Esophagus muscularis mucosa (tissue), 4 donors: ENCODE measurements around the gene DAAM2. TPM values are rescaled to one million over a fixed set of nuclear protein-coding genes. Genes with fewer than 3 reads are reported as not detected.
A peak's percentile ranks its signal among the peaks of the same experiment; 100 is the strongest.

Experiments
- DNase-seq: peaks from one replicate; pipeline ENCODE4 v3.0.0-alpha.2; 2017; ENCODE audit errors: extremely low spot score
- H3K27ac ChIP-seq, 4 donors: fragments of 200-600 bp; sonication (generic); replicated peaks in 1 of 4; 1 replicate in 3 of 4; 2 replicates in 1 of 4; pipeline ENCODE4 v1.5.1; 2016 to 2019; ENCODE audit warnings: mild to moderate bottlenecking in 1 of 4
- H3K27me3 ChIP-seq, 4 donors: fragments of 200-600 bp; sonication (generic); one replicate each; pipeline versions ENCODE4 v1.5.1 to v1.6.0; 2016 to 2019
- H3K36me3 ChIP-seq, 4 donors: fragments of 200-600 bp; sonication (generic); one replicate each; pipeline ENCODE4 v1.5.1; 2016 to 2019
- H3K4me1 ChIP-seq, 4 donors: fragments of 200-600 bp; sonication (generic); one replicate each; pipeline ENCODE4 v1.5.1; 2016 to 2019
- H3K4me3 ChIP-seq, 4 donors: fragments of 200-600 bp; sonication (generic); 1 replicate in 2 of 4; 2 replicates in 2 of 4; pipeline ENCODE4 v1.5.1; 2016 to 2019; ENCODE audit warnings: mild to moderate bottlenecking in 4 of 4, moderate library complexity in 1 of 4
- H3K9me3 ChIP-seq, 4 donors: fragments of 200-600 bp; sonication (generic); 1 replicate in 3 of 4; 2 replicates in 1 of 4; pipeline ENCODE4 v1.5.1; 2016 to 2019
- EP300 ChIP-seq: sonication (generic); formaldehyde crosslinking; IDR thresholded peaks from one replicate; pipeline ENCODE4 v1.6.1; 2017; ENCODE audit warnings: antibody characterized with exemption
- POLR2A ChIP-seq: fragments of 450-650 bp; IDR thresholded peaks from one replicate; pipeline ENCODE4 v1.6.1; 2017; ENCODE audit warnings: antibody characterized with exemption, moderate library complexity, mild to moderate bottlenecking, low read depth
- POLR2AphosphoS5 ChIP-seq, 2 donors: sonication (generic); formaldehyde crosslinking; IDR thresholded peaks; one replicate each; pipeline ENCODE4 v1.6.1; 2017; ENCODE audit warnings: antibody characterized with exemption in 2 of 2
- WGBS: methylation state at CpG from one replicate; pipeline ENCODE4 v1.1.5; 2018; 5-methylcytosine and 5-hydroxymethylcytosine counted together
- intact Hi-C: fragments of 100-400 bp; cut with DNase I; formaldehyde crosslinking; loops from one replicate; pipeline ENCODE4 v1.15.1; 2023
- total RNA-seq, 4 donors: library from RNA; depleted of rRNA; stranded (reverse); fragments of >200 nt; gene quantifications; one replicate each; pipeline versions ENCODE4 v1.1.0 to v1.2.1, GENCODE V29; 2016
- TF ChIP-seq, protein P1 (sequence below), 3 experiments: fragments of 200-600 bp in 2 of 3; fragments of 450-650 bp in 1 of 3; sonication (generic) in 2 of 3; IDR thresholded peaks; one replicate each; pipeline ENCODE4 v1.5.1; 2017 to 2019; ENCODE audit warnings: antibody characterized with exemption in 3 of 3, mild to moderate bottlenecking in 2 of 3, moderate library complexity in 1 of 3

DAAM2 gene
- total RNA-seq, 4 donors from 2014 or later: 221 to 446 (median 392) TPM

GRCh38 chr6:39897698-39898097 lies 105.5 kb downstream of the DAAM2 start:
- 89% methylated on average over 3 of the region's 3 CpGs for WGBS
- H3K27me3 ChIP-seq: no peaks in the 10 kb centered on the region
- H3K27ac ChIP-seq: peak overlapping the region in 2 of 4 donors; percentile 30 to 35
- H3K4me3 ChIP-seq: no peak overlapping the region
- intact Hi-C loops: no loop called here
- no peaks in the 10 kb centered on the region for H3K9me3 ChIP-seq
- peaks cover 0 to 12% (median 3%) of the 10 kb centered on the region in 4 donors for H3K4me1 ChIP-seq
- TF ChIP-seq, protein P1, sequence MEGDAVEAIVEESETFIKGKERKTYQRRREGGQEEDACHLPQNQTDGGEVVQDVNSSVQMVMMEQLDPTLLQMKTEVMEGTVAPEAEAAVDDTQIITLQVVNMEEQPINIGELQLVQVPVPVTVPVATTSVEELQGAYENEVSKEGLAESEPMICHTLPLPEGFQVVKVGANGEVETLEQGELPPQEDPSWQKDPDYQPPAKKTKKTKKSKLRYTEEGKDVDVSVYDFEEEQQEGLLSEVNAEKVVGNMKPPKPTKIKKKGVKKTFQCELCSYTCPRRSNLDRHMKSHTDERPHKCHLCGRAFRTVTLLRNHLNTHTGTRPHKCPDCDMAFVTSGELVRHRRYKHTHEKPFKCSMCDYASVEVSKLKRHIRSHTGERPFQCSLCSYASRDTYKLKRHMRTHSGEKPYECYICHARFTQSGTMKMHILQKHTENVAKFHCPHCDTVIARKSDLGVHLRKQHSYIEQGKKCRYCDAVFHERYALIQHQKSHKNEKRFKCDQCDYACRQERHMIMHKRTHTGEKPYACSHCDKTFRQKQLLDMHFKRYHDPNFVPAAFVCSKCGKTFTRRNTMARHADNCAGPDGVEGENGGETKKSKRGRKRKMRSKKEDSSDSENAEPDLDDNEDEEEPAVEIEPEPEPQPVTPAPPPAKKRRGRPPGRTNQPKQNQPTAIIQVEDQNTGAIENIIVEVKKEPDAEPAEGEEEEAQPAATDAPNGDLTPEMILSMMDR (IDR thresholded peaks at IDR 0.05): no peak
- TF ChIP-seq EP300: no peak
- TF ChIP-seq POLR2A: no peak
- TF ChIP-seq POLR2AphosphoS5 (IDR thresholded peaks at IDR 0.05): no peak
- peaks cover 29 to 99% (median 78%) of the 10 kb centered on the region in 4 donors for H3K36me3 ChIP-seq
- DNase-seq: no peak

DNA sequence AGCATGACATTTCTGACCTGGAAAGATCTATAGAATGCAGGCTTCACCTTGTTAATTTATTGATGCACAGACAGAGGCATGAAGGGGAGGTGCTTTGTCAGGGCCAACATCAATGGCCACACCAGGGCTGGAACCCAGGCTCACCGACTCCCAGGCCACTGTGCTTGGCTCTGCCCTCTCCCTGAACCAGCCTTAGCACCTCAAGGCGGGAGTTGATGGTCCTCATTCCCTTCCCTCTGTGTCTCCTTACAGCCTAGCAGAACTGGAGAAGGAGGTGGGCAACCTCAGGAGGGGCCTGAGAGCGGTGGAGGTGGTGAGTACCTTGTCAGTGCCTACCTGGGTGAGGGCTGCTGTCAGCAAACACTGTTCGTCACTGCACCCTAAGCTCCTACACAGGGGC lies 106.4 kb downstream of the DAAM2 start:
- Histone ChIP-seq H3K4me1 (peaks cover 0 to 8% (median 0%) of the 10 kb centered on the region in 4 donors), H3K36me3 (peaks cover 37 to 99% (median 82%) of the 10 kb centered on the region in 4 donors), H3K4me3 (no peak overlapping the region), H3K27me3 (no peaks in the 10 kb centered on the region), H3K9me3 (no peaks in the 10 kb centered on the region), H3K27ac (peak overlapping the region in 3 of 4 donors; percentile 38 to 44 (median 42))
- peak in 1 of 2 donors; percentile 2 for TF ChIP-seq POLR2AphosphoS5 (IDR thresholded peaks at IDR 0.05)
- TF ChIP-seq, protein P1 (IDR thresholded peaks at IDR 0.05): no peak
- WGBS: 79% methylated on average over 3 of the region's 4 CpGs
- DNase-seq: no peak
- intact Hi-C loops: no loop called here

- Histone ChIP-seq H3K4me3 (no peak overlapping the region), H3K27ac (peak overlapping the region; percentile 2 to 47 (median 40)), H3K27me3 (no peaks in the 10 kb centered on the region), H3K9me3 (no peaks in the 10 kb centered on the region), H3K36me3 (peaks cover 45 to 100% (median 77%) of the 10 kb centered on the region in 4 donors), H3K4me1 (peaks cover 0 to 19% (median 3%) of the 10 kb centered on the region in 4 donors)
- intact Hi-C loops: no loop called here
- TF ChIP-seq POLR2A: no peak
- TF ChIP-seq EP300: no peak
- TF ChIP-seq, protein P1 (IDR thresholded peaks at IDR 0.05): no peak
- TF ChIP-seq POLR2AphosphoS5 (IDR thresholded peaks at IDR 0.05): no peak
- DNase-seq: no peak
- WGBS: 81% methylated on average over 8 of the region's 10 CpGs
These were observed 107.5 kb downstream of the DAAM2 start for GRCh38 chr6:39899554-39900295.

DNA sequence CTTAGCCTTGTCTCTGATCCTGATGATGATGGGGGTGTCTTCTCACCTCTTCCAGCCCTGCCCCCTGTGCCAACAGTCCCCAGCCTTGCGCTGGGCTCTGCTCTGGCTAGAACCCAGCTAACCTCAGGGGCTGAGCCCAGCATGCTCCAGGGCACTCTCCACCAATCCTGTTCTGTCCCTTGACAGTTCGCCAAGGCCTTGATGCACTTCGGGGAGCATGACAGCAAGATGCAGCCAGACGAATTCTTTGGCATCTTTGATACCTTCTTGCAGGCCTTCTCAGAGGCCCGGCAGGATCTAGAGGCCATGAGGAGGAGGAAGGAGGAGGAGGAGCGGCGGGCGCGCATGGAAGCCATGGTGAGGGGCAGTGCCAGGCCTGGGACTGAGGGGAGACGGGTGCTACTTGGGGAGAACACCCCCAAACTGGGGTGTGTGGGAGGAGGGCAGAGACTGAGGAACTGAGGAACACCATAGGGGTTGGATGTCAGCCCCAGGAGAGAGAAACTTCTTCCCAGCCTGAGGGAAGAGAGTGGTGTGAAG lies 109.0 kb downstream of the DAAM2 start:
- peak in 1 of 2 donors; percentile 6 for TF ChIP-seq POLR2AphosphoS5 (IDR thresholded peaks at IDR 0.05)
- TF ChIP-seq EP300: no peak

GRCh38 chr6:39901670-39902069 lies 109.5 kb downstream of the DAAM2 start:
- no peak for DNase-seq
- intact Hi-C loops: no loop called here
- Histone ChIP-seq H3K27me3 (no peaks in the 10 kb centered on the region), H3K36me3 (peaks cover 57 to 99% (median 74%) of the 10 kb centered on the region in 4 donors), H3K4me1 (peaks cover 0 to 30% (median 6%) of the 10 kb centered on the region in 4 donors), H3K9me3 (no peaks in the 10 kb centered on the region), H3K4me3 (no peak overlapping the region), H3K27ac (peak overlapping the region in 3 of 4 donors; percentile 33 to 63 (median 41))
- TF ChIP-seq EP300: no peak
- TF ChIP-seq POLR2AphosphoS5 (IDR thresholded peaks at IDR 0.05): no peak
- TF ChIP-seq, protein P1 (IDR thresholded peaks at IDR 0.05): no peak
- no peak for TF ChIP-seq POLR2A
- WGBS: 93% methylated on average over 19 of the region's 19 CpGs

More for the DNA sequence above, 109.0 kb downstream of the DAAM2 start:
- H3K4me1 ChIP-seq: peaks cover 0 to 30% (median 6%) of the 10 kb centered on the region in 4 donors
- H3K9me3 ChIP-seq: no peaks in the 10 kb centered on the region
- DNase-seq: no peak
- WGBS: 83% methylated on average over 9 of the region's 10 CpGs
- no peak overlapping the region for H3K4me3 ChIP-seq
- peaks cover 57 to 99% (median 76%) of the 10 kb centered on the region in 4 donors for H3K36me3 ChIP-seq
- H3K27me3 ChIP-seq: no peaks in the 10 kb centered on the region
- H3K27ac ChIP-seq: peak overlapping the region; percentile 33 to 63 (median 39)
- intact Hi-C loops: no loop called here
